A549 (cell line): ENCODE results near the gene RORC. TPM values are rescaled to one million over a fixed set of nuclear protein-coding genes. Genes with fewer than 3 reads are reported as not detected.

Experiments used
- ATAC-seq, 2 experiments: fragments of 200-7000 bp in 1 of 2; fragments of >200 bp in 1 of 2; cut with Nextera tagmentation in 1 of 2; cut with Tn5 transposase in 1 of 2; 3 replicates each; pipeline versions ENCODE4 v1.8.0 to v1.9.1; 2018 to 2020; ENCODE audit warnings: mild to moderate bottlenecking in 1 of 2, moderate library complexity in 1 of 2
- CTCF ChIA-PET: fragments of 300-600 bp; sonication (Branson Sonifier 250); formaldehyde crosslinking; extraction: SDS; loops from one replicate; lab custom pipeline; 2021; ENCODE audit warnings: antibody characterized with exemption, inconsistent platforms; lab: Yijun Ruan, JAX
- POLR2A ChIA-PET: fragments of 350-600 bp; formaldehyde crosslinking; extraction: SDS; loops from one replicate; lab custom pipeline; 2021; ENCODE audit warnings: antibody characterized with exemption, inconsistent platforms; lab: Yijun Ruan, JAX
- DNase-seq, 2 experiments: peaks; one replicate each; pipeline versions ENCODE4 v3.0.0 to v3.0.0-alpha.2; 2011 to 2016; ENCODE audit warnings: low read depth in 1 of 2, low spot score in 1 of 2
- FAIRE-seq: peaks from 2 replicates; lab custom pipeline; 2011; peaks lifted over from hg19 to GRCh38; lab: Jason Lieb, UNC
- H3K27ac ChIP-seq, 2 experiments: fragments of >200 bp; sonication (Bioruptor Twin); formaldehyde crosslinking; 3 replicates each; pipeline ENCODE4 v1.5.1; 2016 to 2017
- H3K4me1 ChIP-seq: fragments of >200 bp; sonication (Bioruptor Twin); formaldehyde crosslinking; 3 replicates; pipeline ENCODE4 v1.6.1; 2016
- H3K4me2 ChIP-seq: fragments of >200 bp; sonication (Bioruptor Twin); formaldehyde crosslinking; 3 replicates; pipeline ENCODE4 v1.6.1; 2016
- H3K4me3 ChIP-seq: fragments of >200 bp; sonication (Bioruptor Twin); formaldehyde crosslinking; 3 replicates; pipeline ENCODE4 v1.5.1; 2016
- H3K9me3 ChIP-seq: fragments of >200 bp; sonication (Bioruptor Twin); formaldehyde crosslinking; 3 replicates; pipeline ENCODE4 v1.6.1; 2016
- CHD4 ChIP-seq: fragments of 200-600 bp; sonication (generic); IDR thresholded peaks from 2 replicates; pipeline ENCODE4 v1.6.1; 2016; ENCODE audit warnings: antibody characterized with exemption, mild to moderate bottlenecking, borderline replicate concordance
- EHF ChIP-seq: fragments of 250-450 bp; sonication (Bioruptor Pico); IDR thresholded peaks from 2 replicates; pipeline ENCODE4 v1.5.0; 2020; ENCODE audit warnings: mild to moderate bottlenecking
- EHMT2 ChIP-seq: fragments of 200-600 bp; sonication (generic); IDR thresholded peaks from 2 replicates; pipeline ENCODE4 v1.6.1; 2016; ENCODE audit warnings: antibody characterized with exemption, low read depth, mild to moderate bottlenecking, moderate library complexity
- EP300 ChIP-seq, 2 experiments: fragments of >200 bp; sonication (Bioruptor Twin); formaldehyde crosslinking; IDR thresholded peaks; 2 replicates in 1 of 2; 3 replicates in 1 of 2; pipeline ENCODE4 v1.6.1; 2016 to 2017
- FOSB ChIP-seq: fragments of 250-450 bp; sonication (Bioruptor Pico); IDR thresholded peaks from 2 replicates; pipeline ENCODE4 v1.5.0; 2020; ENCODE audit warnings: mild to moderate bottlenecking, moderate library complexity
- FOSL2 ChIP-seq, 2 experiments: fragments of 450-650 bp in 1 of 2; fragments of >200 bp in 1 of 2; sonication (Bioruptor Twin) in 1 of 2; formaldehyde crosslinking; IDR thresholded peaks; 2 replicates each; pipeline versions ENCODE4 v1.5.0 to v1.6.1; 2016 to 2020; ENCODE audit warnings: mild to moderate bottlenecking in 1 of 2, moderate library complexity in 1 of 2
- FOXS1 ChIP-seq: fragments of 250-450 bp; sonication (Bioruptor Pico); IDR thresholded peaks from 2 replicates; pipeline ENCODE4 v1.5.0; 2020; ENCODE audit warnings: mild to moderate bottlenecking, moderate library complexity
- HDAC2 ChIP-seq: fragments of 200-600 bp; sonication (generic); IDR thresholded peaks from 2 replicates; pipeline ENCODE4 v1.6.1; 2016
- HOXB13 ChIP-seq: fragments of 250-450 bp; sonication (Bioruptor Pico); IDR thresholded peaks from 2 replicates; pipeline ENCODE4 v1.5.0; 2020; ENCODE audit warnings: low read depth, mild to moderate bottlenecking, moderate library complexity
- JUN ChIP-seq, 2 experiments: fragments of >200 bp; sonication (Bioruptor Twin); formaldehyde crosslinking; IDR thresholded peaks; 2 replicates in 1 of 2; 3 replicates in 1 of 2; pipeline ENCODE4 v1.6.1; 2016 to 2017
- KDM5A ChIP-seq: fragments of 200-600 bp; sonication (generic); IDR thresholded peaks from 2 replicates; pipeline ENCODE4 v1.6.1; 2016; ENCODE audit warnings: antibody characterized with exemption, mild to moderate bottlenecking
- MAFK ChIP-seq: fragments of 450-650 bp; IDR thresholded peaks from 2 replicates; pipeline ENCODE4 v1.6.1; 2014; ENCODE audit not compliant: partially characterized antibody
- MAZ ChIP-seq: fragments of 150-350 bp; IDR thresholded peaks from 2 replicates; pipeline ENCODE4 v1.6.1; 2014; ENCODE audit warnings: antibody characterized with exemption, low read depth, low read length, borderline replicate concordance
- NFE2L2 ChIP-seq: fragments of 150-350 bp; conservative IDR thresholded peaks from 2 replicates; pipeline ENCODE4 v1.6.1; 2014; ENCODE audit warnings: low read length
- NPAS2 ChIP-seq: fragments of 250-450 bp; sonication (Bioruptor Pico); IDR thresholded peaks from 2 replicates; pipeline ENCODE4 v1.8.0; 2022; ENCODE audit warnings: mild to moderate bottlenecking, moderate library complexity, borderline replicate concordance
- PHF8 ChIP-seq: fragments of 200-600 bp; sonication (generic); IDR thresholded peaks from 2 replicates; pipeline ENCODE4 v1.6.1; 2016; ENCODE audit warnings: low read depth, mild to moderate bottlenecking, antibody characterized with exemption, moderate library complexity, borderline replicate concordance
- POLR2AphosphoS2 ChIP-seq: conservative IDR thresholded peaks from 2 replicates; pipeline ENCODE4 v1.6.1; 2012; ENCODE audit warnings: low read length, improper control_type of control experiment, inconsistent platforms
- RCOR1 ChIP-seq: fragments of 150-350 bp; IDR thresholded peaks from 2 replicates; pipeline ENCODE4 v1.6.1; 2014; ENCODE audit warnings: antibody characterized with exemption, low read length, low read depth
- SMC3 ChIP-seq: fragments of >200 bp; sonication (Bioruptor Twin); formaldehyde crosslinking; IDR thresholded peaks from 3 replicates; pipeline ENCODE4 v1.6.1; 2018; ENCODE audit warnings: inconsistent platforms
- TP53 ChIP-seq: fragments of 250-450 bp; sonication (Bioruptor Pico); IDR thresholded peaks from 2 replicates; pipeline ENCODE4 v1.5.0; 2021; ENCODE audit warnings: mild to moderate bottlenecking, moderate library complexity
- ZC3H11A ChIP-seq: fragments of 450-650 bp; IDR thresholded peaks from 2 replicates; pipeline ENCODE4 v1.6.1; 2014; ENCODE audit warnings: antibody characterized with exemption, mild to moderate bottlenecking
- ZSCAN20 ChIP-seq: fragments of 250-450 bp; sonication (Bioruptor Pico); IDR thresholded peaks from 2 replicates; pipeline ENCODE4 v1.8.0; 2022; ENCODE audit warnings: mild to moderate bottlenecking, moderate library complexity
- WGBS: methylation state at CpG from one replicate; pipeline ENCODE4 v1.1.6; 2017; ENCODE audit errors: missing lambda C conversion rate; 5-methylcytosine and 5-hydroxymethylcytosine counted together
- polyA plus RNA-seq, 4 experiments: library from polyadenylated mRNA; depleted of rRNA in 3 of 4; stranded (reverse); fragments of >200 nt; fragmentation: RNase III in 1 of 4; extraction: RNeasy Plus Mini Kit Qiagen cat#74134 plus additional on column Dnase treatment in 1 of 4; gene quantifications; 2 replicates in 3 of 4; 3 replicates in 1 of 4; pipeline ENCODE4 v1.2.3, GENCODE V29; 2011 to 2017
- TF ChIP-seq, protein P1 (sequence below): fragments of 450-650 bp; IDR thresholded peaks from 2 replicates; pipeline ENCODE4 v1.6.1; 2014; ENCODE audit warnings: antibody characterized with exemption
- TF ChIP-seq, protein P2 (sequence below): IDR thresholded peaks from 2 replicates; pipeline ENCODE4 v1.6.1; 2012; ENCODE audit warnings: low read depth, borderline replicate concordance
- TF ChIP-seq, protein P3 (sequence below): fragments of 150-350 bp; IDR thresholded peaks from 2 replicates; pipeline ENCODE4 v1.6.1; 2014; ENCODE audit warnings: low read depth, mild to moderate bottlenecking, low read length
- TF ChIP-seq, protein P4 (sequence below): IDR thresholded peaks from 2 replicates; pipeline ENCODE4 v1.6.1; 2012
- TF ChIP-seq, protein P5 (sequence below): fragments of >200 bp; sonication (Bioruptor Twin); formaldehyde crosslinking; IDR thresholded peaks from 3 replicates; pipeline ENCODE4 v1.5.1; 2016

The RORC gene
- polyA plus RNA-seq, 2 of the 4 experiments (the other 2 are of a cell fraction), result 0.06 to 0.25 TPM

DNA sequence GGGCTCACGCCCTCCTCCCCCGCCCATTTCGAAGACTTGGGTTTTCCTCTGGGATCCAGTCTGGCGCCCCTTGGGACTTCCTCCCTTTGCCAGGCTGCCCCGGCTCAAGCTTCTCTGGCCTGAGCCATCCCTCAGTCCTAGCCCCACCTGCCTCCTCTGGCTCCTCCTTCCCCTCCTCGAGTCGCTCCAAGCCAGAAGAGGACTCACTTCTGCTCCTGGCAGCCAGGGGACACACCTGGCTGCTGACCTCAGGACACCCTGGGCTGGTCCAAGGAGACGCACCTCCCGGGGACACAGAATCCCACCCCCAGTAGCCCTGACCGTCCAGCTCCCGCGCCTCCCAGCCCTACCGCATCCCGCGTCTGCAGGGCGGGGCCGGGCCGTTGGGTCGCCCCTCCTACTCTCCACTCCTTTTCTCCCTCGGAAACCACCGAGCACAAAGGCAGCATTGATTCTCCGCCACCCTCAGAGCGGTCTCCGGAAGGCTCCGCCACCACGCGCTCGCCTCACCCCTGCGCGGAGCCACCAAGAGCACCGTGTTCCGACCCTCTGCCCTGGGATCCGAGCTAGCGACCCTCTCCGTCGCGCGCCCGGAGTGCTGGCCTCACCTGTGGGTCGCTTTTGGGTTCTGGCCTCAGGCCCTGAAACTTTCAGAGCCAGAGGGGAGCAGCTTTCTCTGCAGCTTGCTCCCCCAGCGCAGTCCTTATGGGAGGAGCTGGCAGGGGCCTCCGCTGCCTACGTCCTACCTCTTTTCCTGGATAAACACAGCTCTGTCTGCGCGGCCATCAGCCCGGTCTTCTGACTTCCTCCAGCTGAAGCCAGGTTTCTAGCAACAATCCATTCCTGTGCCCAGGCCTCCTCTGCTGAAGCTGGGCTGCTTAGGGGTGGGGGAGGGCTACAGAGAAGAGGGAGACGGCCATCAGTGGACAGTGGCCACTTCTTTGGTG, 8.1 kb upstream of the RORC start, which contains the start of gene C2CD4D:
TSS of gene C2CD4D (minus strand) at position 364 of the 947 bp plus-strand sequence. CDS start 831 bp downstream, outside the sequence.
- no peak within 1 kb of the TSS for H3K4me3 ChIP-seq
- DNase-seq, result no peak
- ATAC-seq, result no peak
- 0 out of 3 replicates have a peak, but pooled peaks cover 3% of the 10 kb centered on the region for H3K4me1 ChIP-seq
- H3K9me3 ChIP-seq, result no peaks in the 10 kb centered on the region
- WGBS, result 88% methylated on average over 45 of the region's 47 CpGs
- FAIRE-seq, result no peak
- CTCF ChIA-PET, result interaction anchor here (0.8 to 5.5 kb wide), 10 partner anchors 7 to 246 kb away, joined by 3 to 77 read pairs (median 4); no protein-coding TSS in a partner anchor
- POLR2A ChIA-PET, result no interaction called here
- H3K4me2 ChIP-seq, result no peak within 1 kb of the TSS
- no peak within 1 kb of the TSS for H3K27ac ChIP-seq
- no peak for TF ChIP-seq CHD4
- TF ChIP-seq, protein P1, sequence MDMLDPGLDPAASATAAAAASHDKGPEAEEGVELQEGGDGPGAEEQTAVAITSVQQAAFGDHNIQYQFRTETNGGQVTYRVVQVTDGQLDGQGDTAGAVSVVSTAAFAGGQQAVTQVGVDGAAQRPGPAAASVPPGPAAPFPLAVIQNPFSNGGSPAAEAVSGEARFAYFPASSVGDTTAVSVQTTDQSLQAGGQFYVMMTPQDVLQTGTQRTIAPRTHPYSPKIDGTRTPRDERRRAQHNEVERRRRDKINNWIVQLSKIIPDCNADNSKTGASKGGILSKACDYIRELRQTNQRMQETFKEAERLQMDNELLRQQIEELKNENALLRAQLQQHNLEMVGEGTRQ, result no peak
- TF ChIP-seq JUN (IDR thresholded peaks at IDR 0.05), result no peak
- no peak for TF ChIP-seq HDAC2
- TF ChIP-seq, protein P2, sequence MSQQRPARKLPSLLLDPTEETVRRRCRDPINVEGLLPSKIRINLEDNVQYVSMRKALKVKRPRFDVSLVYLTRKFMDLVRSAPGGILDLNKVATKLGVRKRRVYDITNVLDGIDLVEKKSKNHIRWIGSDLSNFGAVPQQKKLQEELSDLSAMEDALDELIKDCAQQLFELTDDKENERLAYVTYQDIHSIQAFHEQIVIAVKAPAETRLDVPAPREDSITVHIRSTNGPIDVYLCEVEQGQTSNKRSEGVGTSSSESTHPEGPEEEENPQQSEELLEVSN, result no peak
- TF ChIP-seq EHF, result no peak
- TF ChIP-seq MAFK, result no peak
- TF ChIP-seq SMC3, result no peak
- no peak for TF ChIP-seq NFE2L2
- no peak for TF ChIP-seq EP300 (IDR thresholded peaks at IDR 0.05)

DNA sequence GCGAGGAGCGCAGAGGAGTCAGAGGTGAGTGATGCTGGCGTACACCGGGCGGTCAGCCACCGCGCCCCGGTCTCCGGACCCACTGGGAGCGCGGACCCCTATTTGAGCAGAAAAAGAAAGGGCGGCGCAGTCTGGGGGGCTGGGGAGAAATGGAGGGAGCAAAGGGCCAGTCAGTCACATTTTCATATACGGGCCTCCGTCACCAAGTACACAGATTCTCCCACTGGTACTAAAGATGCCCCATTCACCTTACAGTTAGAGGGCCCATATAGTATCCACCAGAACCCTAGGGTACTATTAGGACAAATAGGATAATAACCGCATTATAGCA, 7.4 kb upstream of the RORC start:
- WGBS, result 98% methylated on average over 16 of the region's 16 CpGs
- H3K4me3 ChIP-seq, result no peak overlapping the region
- H3K4me1 ChIP-seq, result 0 out of 3 replicates have a peak, but pooled peaks cover 3% of the 10 kb centered on the region
- FAIRE-seq, result no peak
- no peak for DNase-seq
- no peak for ATAC-seq
- H3K27ac ChIP-seq, result no peak overlapping the region
- H3K9me3 ChIP-seq, result no peaks in the 10 kb centered on the region
- ChIA-PET POLR2A (no interaction called here), CTCF (interaction anchor here (1.2 to 5.5 kb wide), 4 partner anchors 8 to 105 kb away, joined by 3 to 77 read pairs (median 28); no protein-coding TSS in a partner anchor)
- TF ChIP-seq HOXB13 (CRISPR knock-in tag) (no peak), ZC3H11A (no peak), RCOR1 (no peak), FOSL2 (IDR thresholded peaks at IDR 0.05) (no peak), FOSL2 (CRISPR knock-in tag; IDR thresholded peaks at IDR 0.05) (no peak), POLR2AphosphoS2 (no peak), TP53 (CRISPR knock-in tag) (no peak), CHD4 (no peak), FOSB (CRISPR knock-in tag) (no peak), PHF8 (no peak), EHMT2 (no peak), KDM5A (no peak), FOXS1 (CRISPR knock-in tag) (no peak), ZSCAN20 (CRISPR knock-in tag) (no peak), MAZ (no peak), EHF (no peak), NPAS2 (CRISPR knock-in tag) (no peak)
- TF ChIP-seq, protein P3, sequence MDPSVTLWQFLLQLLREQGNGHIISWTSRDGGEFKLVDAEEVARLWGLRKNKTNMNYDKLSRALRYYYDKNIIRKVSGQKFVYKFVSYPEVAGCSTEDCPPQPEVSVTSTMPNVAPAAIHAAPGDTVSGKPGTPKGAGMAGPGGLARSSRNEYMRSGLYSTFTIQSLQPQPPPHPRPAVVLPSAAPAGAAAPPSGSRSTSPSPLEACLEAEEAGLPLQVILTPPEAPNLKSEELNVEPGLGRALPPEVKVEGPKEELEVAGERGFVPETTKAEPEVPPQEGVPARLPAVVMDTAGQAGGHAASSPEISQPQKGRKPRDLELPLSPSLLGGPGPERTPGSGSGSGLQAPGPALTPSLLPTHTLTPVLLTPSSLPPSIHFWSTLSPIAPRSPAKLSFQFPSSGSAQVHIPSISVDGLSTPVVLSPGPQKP, result no peak
- TF ChIP-seq, protein P4, sequence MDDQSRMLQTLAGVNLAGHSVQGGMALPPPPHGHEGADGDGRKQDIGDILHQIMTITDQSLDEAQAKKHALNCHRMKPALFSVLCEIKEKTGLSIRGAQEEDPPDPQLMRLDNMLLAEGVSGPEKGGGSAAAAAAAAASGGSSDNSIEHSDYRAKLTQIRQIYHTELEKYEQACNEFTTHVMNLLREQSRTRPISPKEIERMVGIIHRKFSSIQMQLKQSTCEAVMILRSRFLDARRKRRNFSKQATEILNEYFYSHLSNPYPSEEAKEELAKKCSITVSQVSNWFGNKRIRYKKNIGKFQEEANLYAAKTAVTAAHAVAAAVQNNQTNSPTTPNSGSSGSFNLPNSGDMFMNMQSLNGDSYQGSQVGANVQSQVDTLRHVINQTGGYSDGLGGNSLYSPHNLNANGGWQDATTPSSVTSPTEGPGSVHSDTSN, result no peak
- TF ChIP-seq, protein P5, sequence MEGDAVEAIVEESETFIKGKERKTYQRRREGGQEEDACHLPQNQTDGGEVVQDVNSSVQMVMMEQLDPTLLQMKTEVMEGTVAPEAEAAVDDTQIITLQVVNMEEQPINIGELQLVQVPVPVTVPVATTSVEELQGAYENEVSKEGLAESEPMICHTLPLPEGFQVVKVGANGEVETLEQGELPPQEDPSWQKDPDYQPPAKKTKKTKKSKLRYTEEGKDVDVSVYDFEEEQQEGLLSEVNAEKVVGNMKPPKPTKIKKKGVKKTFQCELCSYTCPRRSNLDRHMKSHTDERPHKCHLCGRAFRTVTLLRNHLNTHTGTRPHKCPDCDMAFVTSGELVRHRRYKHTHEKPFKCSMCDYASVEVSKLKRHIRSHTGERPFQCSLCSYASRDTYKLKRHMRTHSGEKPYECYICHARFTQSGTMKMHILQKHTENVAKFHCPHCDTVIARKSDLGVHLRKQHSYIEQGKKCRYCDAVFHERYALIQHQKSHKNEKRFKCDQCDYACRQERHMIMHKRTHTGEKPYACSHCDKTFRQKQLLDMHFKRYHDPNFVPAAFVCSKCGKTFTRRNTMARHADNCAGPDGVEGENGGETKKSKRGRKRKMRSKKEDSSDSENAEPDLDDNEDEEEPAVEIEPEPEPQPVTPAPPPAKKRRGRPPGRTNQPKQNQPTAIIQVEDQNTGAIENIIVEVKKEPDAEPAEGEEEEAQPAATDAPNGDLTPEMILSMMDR, result no peak
- H3K4me2 ChIP-seq, result no peak overlapping the region
